GM21723 (cell line): ENCODE results near the gene CBX1.

Experiments
- ATAC-seq: cut with Tn5 transposase; IDR thresholded peaks from one replicate; pipeline ENCODE4 v1.9.1; 2021; ENCODE audit warnings: mild to moderate bottlenecking, moderate library complexity; ENCODE audit not compliant: unreplicated experiment

CBX1 gene

DNA sequence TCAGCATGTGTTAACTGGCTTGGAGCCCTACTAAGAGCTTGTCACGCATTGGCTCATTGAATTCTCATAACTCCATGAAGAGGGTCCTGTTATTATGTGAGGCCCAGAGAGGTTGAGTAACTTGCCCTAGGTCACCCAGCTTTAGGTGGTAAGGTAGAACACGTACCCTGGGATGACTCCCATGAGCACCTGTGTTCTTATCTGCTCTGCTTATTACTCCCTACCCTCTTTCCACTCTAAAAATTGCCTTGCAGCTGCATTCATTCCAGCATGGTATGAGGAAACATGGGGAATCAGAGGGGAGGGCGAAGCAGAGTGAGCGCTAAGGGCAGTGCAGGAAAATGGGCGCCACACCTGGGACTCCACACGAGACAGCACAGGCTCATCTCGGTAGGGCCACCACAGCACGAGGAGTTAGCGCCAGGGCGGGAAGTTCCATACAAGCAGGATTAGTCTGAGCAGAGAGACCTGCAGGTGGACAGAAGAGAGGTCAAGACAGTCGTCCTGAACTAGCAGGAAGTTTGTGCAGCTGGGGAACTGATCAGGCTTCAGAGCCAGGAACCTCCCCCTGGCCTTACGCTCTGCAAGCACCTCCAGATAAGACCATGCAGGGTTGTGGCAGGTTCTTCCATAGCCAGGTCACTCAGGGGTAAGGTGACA lies 73.8 kb downstream of the CBX1 start:
- no peak for ATAC-seq

DNA sequence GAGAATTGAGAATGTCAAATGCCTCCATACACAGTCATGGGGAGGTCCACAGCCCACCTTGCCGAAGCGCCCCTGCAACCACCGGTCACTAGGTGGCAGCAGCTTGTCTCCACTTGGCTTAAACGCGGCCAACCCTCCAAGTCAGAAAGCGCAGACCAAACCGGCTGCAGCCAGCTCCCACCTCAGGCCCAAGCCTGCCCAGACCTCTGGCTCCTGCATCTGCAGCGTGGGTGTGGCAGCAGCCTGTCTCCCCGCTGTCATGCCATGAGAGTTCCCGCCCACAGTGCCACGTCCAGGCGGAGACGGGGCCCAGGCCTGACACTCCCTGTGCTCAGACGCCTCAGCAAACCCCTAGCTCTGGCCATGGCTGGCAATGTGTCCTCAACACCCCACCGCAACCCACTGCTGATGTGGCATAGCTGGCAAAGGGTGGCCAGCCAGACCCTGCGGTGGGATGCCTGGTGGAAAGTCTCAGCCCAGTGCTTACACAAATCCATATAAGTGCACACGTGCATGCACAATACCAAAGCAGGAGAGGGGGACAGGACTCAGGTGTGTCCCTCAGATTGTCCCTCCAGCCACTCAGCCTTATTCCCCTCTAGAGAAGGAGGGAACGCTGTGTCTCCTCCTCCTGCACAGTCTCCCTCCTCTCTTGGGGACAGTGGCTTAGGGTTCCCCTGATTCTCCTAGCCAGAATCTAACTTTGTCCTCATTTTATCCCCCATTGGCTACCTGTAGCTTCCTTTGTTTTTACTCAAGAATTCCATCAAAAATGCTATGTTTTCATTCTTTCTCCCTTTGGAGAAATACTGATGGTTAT lies 74.6 kb downstream of the CBX1 start:
- ATAC-seq = no peak

DNA sequence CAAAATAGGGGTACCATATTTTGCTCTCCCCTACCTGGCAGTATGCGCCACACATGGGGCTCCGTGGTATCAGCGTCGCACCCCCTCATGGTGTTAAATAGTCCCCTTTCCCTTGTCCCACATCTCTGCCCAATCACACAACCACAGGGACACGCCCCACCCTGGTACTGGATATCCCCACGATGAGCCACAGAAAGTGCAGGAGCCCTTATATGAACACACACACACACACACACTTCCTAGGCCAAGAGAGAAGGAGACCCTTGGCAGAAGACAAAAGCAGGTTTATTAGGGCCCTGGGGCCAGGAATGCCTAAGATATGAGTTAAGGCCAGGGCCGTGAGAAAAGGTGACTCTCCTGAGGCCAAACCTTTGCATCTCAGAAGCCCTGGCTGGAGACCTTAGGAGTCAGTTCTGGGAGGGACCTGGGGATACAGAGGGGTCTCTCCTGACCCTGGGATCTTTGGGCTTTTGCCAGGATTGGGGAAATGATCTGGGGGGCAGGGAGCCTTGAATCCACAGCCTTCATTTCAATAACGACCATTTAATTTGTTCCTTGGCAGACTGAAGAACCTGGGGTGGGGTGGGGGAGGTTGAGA lies 75.3 kb downstream of the CBX1 start:
- ATAC-seq = no peak

DNA sequence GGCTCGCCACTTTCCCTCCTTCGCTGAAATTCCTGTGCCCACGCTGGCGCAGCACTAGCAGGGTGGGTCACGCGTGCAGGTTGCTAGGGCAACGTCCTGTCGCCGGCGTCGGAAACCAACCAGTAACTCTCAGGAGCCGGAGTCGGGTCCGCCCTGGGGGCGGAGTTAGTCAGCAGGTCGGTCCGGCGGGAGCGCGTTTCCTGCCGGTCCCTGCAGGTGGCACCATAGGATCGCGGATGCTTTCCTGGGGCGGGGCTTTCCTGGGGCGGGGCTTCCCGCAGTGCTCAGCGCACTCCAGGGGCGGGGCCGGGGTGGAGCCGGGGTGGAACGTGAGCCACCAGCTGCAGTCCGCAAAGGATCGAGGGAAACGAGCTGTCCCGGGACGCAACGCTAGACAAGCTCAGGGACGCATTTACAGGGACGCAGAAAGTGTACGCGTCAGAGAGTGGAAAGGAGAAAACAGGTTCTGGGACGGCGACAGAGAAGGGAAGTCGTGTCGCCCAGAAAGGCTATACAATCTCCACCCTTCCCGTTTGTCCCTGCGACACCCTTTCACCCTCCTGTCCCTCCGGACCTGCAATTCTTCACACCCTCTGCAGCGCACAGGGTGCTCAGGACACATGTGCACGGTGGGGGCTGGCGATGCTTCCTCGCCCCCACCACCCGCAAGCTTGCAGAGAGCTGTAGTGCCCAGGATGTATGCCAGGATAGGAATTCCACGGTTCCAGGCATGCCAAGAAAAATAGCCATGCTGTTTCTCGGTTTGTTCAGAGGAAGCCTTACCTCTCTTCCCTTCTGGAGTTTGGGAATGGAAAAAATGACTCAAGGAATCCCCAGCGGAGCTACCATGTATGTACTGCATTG lies 76.0 kb downstream of the CBX1 start:
- ATAC-seq = peak; percentile 72

DNA sequence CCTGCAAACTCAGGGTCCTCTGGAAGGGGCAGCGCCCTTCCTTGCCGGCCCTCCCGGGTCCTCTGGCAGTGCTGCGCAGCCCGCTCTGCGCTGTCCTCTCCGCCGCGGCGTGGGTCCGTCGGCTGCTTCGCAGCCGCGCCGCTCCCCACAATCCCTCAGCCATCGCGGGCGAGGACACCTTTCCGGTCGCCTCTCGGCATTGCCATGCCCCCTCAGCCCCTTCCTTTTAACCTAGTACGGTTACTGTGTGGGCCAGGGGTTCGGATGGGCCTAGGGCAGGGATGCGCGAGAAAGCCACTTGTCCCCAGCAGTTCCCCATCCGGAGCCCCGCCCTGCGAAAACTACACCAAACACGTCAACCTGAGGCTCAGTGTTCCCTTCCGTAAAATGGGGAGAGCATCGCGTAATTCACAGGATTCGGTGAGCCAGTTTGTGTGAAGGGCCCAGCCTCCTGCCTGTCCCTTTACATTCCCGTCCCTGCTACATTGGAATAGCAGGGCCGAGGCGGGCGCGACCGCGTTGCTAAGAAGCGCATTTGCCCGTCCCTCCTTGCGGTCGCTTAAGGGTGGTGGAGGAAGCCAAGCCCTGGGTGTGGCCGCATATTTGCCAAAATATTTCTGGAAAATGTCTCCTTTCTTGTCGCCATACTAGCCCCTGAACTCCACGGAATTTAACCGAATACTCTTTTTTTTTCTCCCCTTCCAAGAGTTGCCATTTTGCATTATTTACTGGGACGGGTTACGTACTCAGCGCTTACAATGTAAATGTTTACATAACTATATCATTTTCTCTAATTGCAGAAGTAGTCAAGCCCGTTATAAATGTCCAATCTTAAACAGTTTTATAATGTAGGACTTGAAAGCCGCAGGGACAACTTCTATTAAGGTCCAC lies 76.9 kb downstream of the CBX1 start:
- ATAC-seq = no peak

DNA sequence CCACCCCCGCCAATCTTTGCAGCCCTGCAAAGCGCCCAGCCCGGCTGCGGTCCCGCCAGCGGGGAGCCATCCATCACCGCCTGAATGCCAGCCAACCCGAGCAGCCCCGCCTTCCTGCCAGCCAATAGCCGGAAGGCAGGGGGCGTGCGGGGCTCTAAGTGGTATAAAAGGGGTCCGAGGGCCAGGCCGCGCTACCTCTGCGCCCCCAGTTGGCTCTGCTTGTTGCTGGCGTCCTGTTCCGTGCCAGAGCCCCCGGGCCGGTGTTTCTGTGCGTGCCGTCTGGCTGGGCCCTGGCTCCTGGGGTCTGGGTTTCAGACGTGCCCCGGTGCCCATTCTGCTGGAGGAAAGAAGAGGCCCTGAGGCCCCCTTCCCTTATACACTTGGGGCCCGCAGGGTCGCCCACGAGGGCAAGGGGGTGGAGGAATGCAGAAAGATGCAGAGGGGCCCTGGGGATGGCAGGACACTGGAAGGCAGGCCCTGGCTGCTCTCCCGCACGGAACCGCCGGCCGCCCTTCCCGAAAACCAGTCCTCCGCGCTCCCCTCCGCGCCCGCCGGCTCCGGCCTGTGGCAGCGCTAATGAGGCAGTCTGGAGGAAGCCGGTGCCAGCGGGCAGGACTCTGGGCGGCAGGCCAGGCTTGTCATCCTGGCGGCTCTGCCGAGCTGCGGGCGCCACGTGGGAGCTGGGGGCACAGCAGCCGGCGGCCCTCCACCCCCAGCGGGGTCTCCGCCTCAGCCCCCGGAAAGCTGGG lies 77.7 kb downstream of the CBX1 start:
- ATAC-seq = no peak

DNA sequence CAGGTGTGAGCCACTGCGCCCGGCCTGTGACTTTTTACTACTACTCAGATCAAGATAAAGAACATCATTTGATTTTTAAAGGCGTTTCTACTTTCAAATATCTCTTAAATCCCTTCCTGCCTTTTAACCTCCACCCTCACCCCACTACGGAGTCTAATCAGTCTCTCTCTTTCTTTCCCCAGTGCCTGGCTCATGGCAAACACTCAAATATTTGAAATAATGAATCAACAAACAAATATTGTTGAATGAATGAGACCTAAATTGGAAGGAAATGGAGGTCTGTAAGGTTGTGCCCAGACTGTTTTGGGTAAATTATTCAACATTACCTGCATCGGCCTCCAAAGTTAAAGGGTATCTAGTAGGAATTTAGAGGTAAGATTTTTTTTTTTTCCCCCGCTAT lies 78.4 kb downstream of the CBX1 start:
- no peak for ATAC-seq

DNA sequence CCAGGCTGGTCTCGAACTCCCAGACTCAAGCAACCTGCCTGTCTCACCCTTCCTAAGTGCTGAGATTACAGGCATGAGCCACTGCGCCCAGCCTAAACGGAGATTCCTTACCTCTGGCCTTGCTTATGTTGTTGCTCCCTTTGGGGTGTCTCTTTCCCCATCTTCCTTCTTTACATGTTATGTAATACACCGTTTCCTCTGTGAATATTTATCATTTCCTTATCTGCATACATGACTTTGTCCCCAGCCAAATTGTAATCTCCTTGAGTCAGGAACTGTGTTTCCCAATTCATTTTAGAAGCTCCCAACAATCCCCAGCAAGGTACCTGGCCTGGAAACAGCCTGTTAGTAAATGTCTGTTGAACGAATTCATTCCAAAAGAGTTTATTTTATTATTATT lies 79.3 kb downstream of the CBX1 start:
- ATAC-seq = no peak
